ENCODE results near the gene FIGNL2.
"Not testable (repeated sequence)": the region's sequence is repeated elsewhere in the genome, so short reads cannot be mapped to it uniquely, and the experiment has no call there.

FIGNL2 gene

DNA sequence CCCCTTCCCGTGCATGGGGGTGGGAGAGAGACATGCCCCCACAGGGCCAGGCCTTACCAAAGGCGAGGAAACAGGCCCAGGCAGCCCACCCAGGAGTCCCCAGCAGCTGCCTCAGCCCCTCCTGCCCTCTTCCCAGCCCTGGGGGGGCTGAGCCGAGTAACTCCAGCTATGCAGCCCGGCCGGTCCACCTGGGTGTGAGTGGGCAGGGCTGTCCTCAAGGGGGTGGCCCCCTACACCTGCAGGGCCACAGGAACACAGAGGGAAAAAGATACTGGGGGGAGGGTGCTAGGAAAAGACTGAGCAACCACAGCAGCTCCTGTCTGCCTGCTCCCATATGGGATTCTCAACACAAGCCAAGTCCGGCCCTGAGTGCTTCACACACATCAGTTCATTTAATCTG lies 7.6 kb downstream of the FIGNL2 start:
- Histone ChIP-seq H3K9ac (ENCODE audit: low read depth, low read length) (no peak overlapping the region), H3K4me1 (ENCODE audit: insufficient read depth, low read length) (peaks cover 50% of the 10 kb centered on the region), H3K9me3 (ENCODE audit: control insufficient read depth, insufficient read depth, low read length) (no peaks in the 10 kb centered on the region), H3K36me3 (ENCODE audit: insufficient read depth, low read length) (no peaks in the 10 kb centered on the region)

DNA sequence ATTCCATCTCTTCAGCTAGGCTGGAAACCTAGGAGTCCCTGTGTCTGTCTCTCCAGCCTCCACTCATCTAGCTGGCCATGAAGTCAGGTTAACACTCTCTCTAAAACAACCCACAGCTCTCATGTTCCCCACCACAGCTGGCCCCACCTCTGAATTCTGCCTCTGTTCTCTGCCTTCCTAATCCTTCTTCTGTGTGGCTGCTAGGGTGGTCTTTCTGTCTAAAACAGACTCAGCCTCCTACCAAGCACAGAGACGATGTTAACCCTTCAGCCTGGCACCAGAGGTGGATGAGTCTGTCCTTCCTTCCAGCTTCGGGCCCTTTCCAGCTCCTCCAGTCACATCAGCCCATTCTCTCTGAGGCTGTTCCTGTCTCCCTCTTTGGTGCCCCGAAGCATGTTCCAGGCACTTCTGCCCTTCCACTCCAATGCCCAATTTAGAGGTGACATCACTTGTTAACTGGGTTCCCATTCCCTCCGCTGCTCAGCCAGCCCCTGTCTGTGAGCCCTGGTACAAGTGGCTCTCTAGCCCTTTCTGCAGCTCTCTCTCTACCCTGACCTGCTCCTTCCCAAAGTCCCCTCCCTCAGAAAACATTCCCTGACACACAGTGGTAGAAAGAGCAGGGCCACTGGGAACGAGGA lies 9.1 kb downstream of the FIGNL2 start:
- Histone ChIP-seq H3K36me3 (ENCODE audit: insufficient read depth, low read length) (no peaks in the 10 kb centered on the region), H3K4me1 (ENCODE audit: insufficient read depth, low read length) (peaks cover 50% of the 10 kb centered on the region), H3K9me3 (ENCODE audit: control insufficient read depth, insufficient read depth, low read length) (no peaks in the 10 kb centered on the region), H3K9ac (ENCODE audit: low read depth, low read length) (no peak overlapping the region)

DNA sequence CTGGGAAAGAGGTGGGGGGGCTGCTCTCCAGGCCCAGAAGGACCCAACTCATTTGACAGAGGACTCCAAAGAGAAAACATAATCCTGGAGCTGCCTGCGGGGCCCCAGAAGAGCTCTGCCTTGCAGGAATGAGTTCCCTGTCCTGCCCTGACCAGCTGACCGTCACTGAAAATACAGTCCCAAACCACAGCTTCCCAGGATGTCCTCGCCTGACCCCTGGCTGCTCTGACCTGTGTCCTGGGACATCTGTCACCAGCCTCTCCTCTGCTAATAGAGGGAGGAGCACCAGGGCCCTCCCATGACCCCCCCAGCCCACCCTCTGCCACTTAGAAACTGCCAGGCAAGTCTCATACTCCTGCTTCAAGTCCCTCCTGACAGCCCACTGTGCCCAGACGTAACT lies 9.8 kb downstream of the FIGNL2 start:
- no peak overlapping the region for H3K9ac ChIP-seq (ENCODE audit: low read depth, low read length)
- no peaks in the 10 kb centered on the region for H3K36me3 ChIP-seq (ENCODE audit: insufficient read depth, low read length)
- H3K4me1 ChIP-seq (ENCODE audit: insufficient read depth, low read length), result peaks cover 50% of the 10 kb centered on the region
- H3K9me3 ChIP-seq (ENCODE audit: control insufficient read depth, insufficient read depth, low read length), result no peaks in the 10 kb centered on the region

DNA sequence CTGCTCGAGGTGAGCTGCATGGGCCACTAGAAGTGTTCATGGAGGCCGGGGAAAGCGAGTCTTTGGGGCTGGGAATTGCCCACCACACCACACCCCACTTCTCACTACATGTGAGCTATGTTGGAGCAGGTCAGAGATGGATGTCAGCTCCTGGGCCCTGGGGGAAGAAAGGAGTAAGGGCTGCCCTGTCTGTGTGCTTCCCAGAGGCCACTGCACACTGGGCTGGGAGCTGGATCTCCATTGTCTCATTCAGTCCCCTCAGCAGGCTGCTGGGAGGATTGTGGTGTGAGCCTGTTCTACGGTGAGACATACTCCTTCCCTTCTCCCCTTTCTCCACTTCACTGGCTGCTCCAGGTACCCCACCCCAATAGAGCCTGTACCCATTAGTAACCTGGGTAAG lies 10.5 kb downstream of the FIGNL2 start:
- H3K4me1 ChIP-seq (ENCODE audit: insufficient read depth, low read length), result peaks cover 50% of the 10 kb centered on the region
- H3K9ac ChIP-seq (ENCODE audit: low read depth, low read length), result no peak overlapping the region
- no peaks in the 10 kb centered on the region for H3K36me3 ChIP-seq (ENCODE audit: insufficient read depth, low read length)
- no peaks in the 10 kb centered on the region for H3K9me3 ChIP-seq (ENCODE audit: control insufficient read depth, insufficient read depth, low read length)

DNA sequence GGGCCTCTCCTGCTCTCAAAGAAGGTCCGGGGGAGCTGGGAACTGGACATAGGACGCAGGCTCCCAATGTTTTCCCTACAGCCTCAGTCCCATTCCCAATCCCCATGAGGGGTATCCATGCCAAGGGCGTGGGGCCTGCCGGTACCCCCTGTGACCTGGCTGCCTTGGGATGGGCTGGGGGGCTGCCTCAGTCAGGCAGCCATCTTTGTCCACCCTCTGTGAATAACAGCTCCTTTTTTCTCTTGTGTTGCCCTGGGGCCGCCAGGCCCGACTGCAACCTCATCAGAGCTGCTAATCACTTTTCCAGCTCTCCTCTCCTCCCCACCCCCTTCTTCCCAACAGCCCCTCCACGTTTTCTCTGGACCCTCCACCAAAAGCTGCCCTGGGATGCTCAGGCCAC lies 11.2 kb downstream of the FIGNL2 start:
- H3K9ac ChIP-seq (ENCODE audit: low read depth, low read length), result no peak overlapping the region
- H3K4me1 ChIP-seq (ENCODE audit: insufficient read depth, low read length), result peaks cover 56% of the 10 kb centered on the region

DNA sequence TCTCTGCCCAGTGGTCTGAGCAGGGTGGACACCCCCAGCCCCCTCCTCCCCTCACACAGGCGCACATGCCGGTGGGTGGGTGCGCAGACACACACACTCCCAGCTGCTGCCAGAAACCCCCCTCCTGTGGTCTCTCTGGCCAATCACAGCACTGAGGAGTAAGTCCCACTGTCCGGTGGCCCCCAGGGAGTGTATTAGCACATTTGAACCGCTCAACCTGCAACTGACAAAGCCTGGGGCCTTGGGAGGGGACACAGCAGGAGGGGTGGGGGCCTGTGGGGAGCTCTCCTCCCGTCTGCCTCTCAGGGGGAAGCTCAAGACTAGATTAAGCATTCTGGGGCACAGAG lies 11.7 kb downstream of the FIGNL2 start:
- H3K36me3 ChIP-seq (ENCODE audit: insufficient read depth, low read length), result no peaks in the 10 kb centered on the region
- H3K9ac ChIP-seq (ENCODE audit: low read depth, low read length), result no peak overlapping the region
- H3K9me3 ChIP-seq (ENCODE audit: control insufficient read depth, insufficient read depth, low read length), result no peaks in the 10 kb centered on the region
- H3K4me1 ChIP-seq (ENCODE audit: insufficient read depth, low read length), result peaks cover 53% of the 10 kb centered on the region

More for the DNA sequence above, 11.2 kb downstream of the FIGNL2 start:
- H3K36me3 ChIP-seq (ENCODE audit: insufficient read depth, low read length), result no peaks in the 10 kb centered on the region
- H3K9me3 ChIP-seq (ENCODE audit: control insufficient read depth, insufficient read depth, low read length), result no peaks in the 10 kb centered on the region

DNA sequence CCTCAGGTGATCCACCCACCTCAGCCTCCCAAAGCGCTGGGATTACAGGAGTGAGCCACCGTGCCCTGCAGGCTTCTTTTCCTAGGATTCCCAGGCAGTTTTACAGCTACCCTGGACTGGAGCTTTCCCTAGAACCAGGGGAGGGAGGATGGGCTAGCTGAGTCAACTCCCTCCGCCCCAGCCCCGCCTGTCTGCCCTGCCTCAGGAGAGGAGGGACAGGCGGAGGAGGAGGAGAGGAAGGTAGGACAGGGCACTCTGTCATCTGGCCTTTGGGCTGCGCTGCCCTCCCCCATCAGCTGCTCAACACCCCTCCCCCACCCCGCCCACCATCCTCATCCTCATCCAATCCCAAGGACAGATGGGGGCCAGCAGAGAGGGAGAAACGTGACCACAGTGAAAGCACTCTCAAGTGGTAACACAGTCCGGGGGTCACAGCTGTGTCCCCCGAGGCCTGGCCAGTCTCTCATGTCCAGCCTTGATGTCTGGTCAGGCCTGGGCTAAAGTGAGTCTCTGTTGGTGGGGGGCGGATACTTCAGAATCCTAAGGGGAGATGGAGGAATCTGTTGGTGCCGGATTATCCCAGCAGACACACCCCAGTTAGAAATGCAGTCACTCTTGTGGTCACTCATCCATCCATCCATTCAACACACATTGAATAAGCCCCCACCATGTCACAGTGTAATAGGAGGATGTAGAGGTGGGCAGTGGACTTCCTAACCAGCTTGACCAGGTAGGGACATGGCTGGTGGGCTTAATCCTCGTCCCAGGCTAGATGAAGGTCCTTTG lies 12.3 kb downstream of the FIGNL2 start:
- no peaks in the 10 kb centered on the region for H3K36me3 ChIP-seq (ENCODE audit: insufficient read depth, low read length)
- no peak overlapping the region for H3K9ac ChIP-seq (ENCODE audit: low read depth, low read length)
- H3K4me1 ChIP-seq (ENCODE audit: insufficient read depth, low read length), result peaks cover 54% of the 10 kb centered on the region
- no peaks in the 10 kb centered on the region for H3K9me3 ChIP-seq (ENCODE audit: control insufficient read depth, insufficient read depth, low read length)

DNA sequence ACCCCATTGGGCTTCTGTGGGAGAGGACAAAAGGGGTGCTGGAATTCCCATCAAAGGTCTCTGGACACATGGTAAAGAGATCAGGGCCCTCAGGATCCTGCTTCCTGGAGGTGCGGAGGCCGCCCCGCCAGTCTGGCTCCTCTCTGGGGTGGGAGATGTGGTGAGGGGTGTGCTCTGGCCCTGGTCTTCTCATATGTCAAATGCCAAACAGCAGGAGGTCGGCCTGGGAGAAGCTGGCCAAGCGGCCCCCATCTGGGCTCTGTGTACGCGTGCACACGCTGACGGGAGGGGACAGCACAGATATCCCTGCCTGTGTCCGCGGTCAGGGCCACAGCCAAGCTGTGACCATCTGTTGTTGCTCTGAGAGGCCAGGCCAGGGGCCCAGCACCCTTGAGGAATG lies 14.1 kb downstream of the FIGNL2 start:
- peaks cover 63% of the 10 kb centered on the region for H3K4me1 ChIP-seq (ENCODE audit: insufficient read depth, low read length)
- no peaks in the 10 kb centered on the region for H3K36me3 ChIP-seq (ENCODE audit: insufficient read depth, low read length)
- H3K9me3 ChIP-seq (ENCODE audit: control insufficient read depth, insufficient read depth, low read length), result no peaks in the 10 kb centered on the region
- H3K9ac ChIP-seq (ENCODE audit: low read depth, low read length), result no peak overlapping the region

DNA sequence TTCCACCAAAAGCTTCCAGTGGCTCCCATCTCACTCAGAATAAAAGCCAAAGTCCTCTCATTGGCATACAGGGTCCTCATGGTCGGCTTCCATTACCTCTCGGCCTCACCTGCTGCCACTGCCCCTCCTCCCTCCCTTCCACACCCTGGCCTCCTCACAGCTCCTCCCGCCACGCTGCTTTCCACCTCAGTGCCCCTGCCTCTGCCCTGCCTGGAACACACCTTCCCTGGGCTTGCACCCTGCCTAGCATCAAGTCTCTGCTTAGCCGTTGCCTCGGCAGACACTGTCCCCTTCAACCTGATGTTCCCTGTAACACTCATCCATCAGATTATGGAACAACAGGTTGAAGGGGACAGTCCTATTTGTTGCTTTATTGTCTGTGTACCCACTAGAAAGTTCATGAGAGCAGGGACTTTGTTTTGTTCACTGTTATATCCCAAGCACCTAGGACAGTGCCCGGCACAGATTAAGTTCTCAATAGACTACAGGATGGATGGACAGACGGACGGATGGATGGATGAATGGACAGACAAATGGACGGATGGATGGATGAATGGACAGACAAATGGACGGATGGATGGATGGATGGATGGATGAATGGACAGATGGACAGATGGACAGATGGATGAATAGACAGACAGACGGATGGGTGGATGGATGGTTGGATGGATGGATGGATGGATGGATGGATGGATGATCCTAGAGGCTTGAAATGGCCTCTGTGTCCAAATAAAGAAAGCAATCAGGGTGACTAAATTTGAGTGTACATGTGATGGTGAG lies 14.9 kb downstream of the FIGNL2 start:
- Histone ChIP-seq H3K9me3 (ENCODE audit: control insufficient read depth, insufficient read depth, low read length) (no peaks in the 10 kb centered on the region), H3K9ac (ENCODE audit: low read depth, low read length) (no peak overlapping the region), H3K4me1 (ENCODE audit: insufficient read depth, low read length) (peaks cover 64% of the 10 kb centered on the region), H3K36me3 (ENCODE audit: insufficient read depth, low read length) (no peaks in the 10 kb centered on the region)

DNA sequence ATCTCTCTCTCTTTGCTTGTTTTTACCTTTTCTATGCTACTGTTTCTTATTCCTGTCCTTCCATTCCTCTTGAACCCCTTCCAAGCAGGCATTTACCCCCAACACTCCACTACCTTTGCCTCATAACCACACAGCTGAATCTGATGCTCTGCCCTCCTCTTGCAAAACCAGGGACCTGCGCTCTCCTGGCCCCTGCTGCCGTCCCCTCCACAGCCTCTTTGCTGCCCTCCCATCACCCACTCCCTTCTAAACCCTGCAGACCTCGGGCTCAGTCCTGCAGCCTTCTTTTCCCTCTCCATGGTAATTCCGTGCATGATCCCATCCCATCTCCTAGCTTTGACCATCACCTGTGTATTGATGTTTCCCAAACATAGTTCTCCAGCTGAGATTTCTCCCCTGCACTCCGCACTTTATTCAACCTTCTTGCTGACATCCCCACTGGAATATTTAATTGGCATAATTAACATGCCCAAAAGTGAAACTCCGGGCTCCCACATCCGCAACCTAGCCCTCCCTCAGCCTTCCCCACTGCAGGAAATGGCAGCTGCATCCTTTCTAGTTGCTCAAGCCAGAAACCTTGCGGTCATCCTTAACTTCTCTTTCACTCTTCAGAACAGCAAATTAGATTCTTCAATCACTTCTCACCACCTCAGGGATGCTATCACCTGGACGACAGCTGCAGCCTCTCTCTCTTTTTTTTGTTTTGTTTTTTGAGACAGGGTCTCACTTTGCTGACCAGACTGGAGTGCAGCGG lies 16.0 kb downstream of the FIGNL2 start:
- Histone ChIP-seq H3K9ac (ENCODE audit: low read depth, low read length) (no peak overlapping the region), H3K36me3 (ENCODE audit: insufficient read depth, low read length) (no peaks in the 10 kb centered on the region), H3K4me1 (ENCODE audit: insufficient read depth, low read length) (peaks cover 64% of the 10 kb centered on the region), H3K9me3 (ENCODE audit: control insufficient read depth, insufficient read depth, low read length) (no peaks in the 10 kb centered on the region)

DNA sequence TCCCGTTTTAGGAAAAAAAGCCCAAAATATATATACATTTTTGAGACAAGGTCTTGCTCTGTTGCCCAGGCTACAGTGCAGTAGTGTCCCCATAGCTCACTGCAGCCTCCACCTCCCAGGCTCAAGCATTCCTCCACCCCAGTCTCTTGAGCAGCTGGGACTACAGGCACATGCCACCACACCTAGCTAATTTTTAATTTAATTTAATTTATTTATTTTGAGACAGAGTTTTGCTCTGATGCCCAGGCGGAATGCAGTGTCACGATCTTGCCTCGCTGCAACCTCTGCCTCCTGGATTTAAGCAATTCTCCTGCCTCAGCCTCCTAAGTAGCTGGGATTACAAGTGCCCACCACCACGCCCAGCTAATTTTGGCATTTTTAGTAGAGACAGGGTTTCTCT lies 16.7 kb downstream of the FIGNL2 start:
- H3K9me3 ChIP-seq (ENCODE audit: control insufficient read depth, insufficient read depth, low read length); H3K9ac ChIP-seq (ENCODE audit: low read depth, low read length); H3K36me3 ChIP-seq (ENCODE audit: insufficient read depth, low read length): not testable (repeated sequence)
- H3K4me1 ChIP-seq (ENCODE audit: insufficient read depth, low read length), result peaks cover 64% of the 10 kb centered on the region

DNA sequence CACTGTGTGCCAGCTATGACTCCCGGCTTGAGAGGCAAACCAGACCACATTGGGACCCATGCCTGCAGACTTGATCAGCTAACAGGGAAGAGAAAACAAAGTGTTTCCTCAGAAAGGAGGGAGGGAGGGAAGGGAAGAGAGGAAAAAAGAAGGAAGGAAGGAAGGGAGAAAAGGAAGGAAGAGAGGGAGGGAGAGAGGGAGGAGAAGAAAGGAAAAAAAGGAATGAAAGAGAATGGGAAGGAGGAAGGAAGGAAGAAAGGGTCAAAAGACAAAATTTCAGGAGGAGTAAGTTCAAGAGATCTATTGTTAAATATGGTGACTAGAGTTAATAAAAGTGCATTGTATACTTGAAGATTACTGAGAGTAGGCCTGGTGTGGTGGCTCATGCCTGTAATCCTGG lies 18.9 kb downstream of the FIGNL2 start:
- Histone ChIP-seq H3K9ac (ENCODE audit: low read depth, low read length) (no peak overlapping the region), H3K36me3 (ENCODE audit: insufficient read depth, low read length) (no peaks in the 10 kb centered on the region), H3K9me3 (ENCODE audit: control insufficient read depth, insufficient read depth, low read length) (no peaks in the 10 kb centered on the region), H3K4me1 (ENCODE audit: insufficient read depth, low read length) (peaks cover 50% of the 10 kb centered on the region)

DNA sequence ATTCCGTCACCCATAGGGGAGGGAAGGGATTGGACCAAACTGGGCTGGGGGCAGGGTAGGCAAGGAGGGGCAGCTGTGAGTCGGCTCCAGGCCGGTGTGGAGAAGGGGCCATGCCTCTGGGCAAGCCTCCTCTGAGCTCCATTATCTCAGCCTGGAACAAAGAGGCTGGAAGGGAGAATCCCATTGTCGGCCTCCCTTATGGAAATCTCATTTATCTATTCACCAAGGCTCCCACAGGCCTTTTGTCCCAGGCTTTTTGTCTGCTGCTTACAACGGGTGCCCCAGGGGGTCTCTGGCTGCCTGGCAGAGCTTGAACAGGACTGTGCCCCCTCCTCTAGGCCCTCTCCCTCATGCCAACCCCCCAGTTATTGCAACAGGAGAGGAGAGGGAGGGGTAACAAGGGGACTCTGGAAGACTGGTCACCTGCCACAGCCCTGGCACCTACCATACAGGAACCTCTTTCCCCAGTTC lies 19.5 kb downstream of the FIGNL2 start:
- no peak overlapping the region for H3K9ac ChIP-seq (ENCODE audit: low read depth, low read length)
- peaks cover 50% of the 10 kb centered on the region for H3K4me1 ChIP-seq (ENCODE audit: insufficient read depth, low read length)

More for the DNA sequence above, 19.5 kb downstream of the FIGNL2 start:
- H3K36me3 ChIP-seq (ENCODE audit: insufficient read depth, low read length), result no peaks in the 10 kb centered on the region
- H3K9me3 ChIP-seq (ENCODE audit: control insufficient read depth, insufficient read depth, low read length), result no peaks in the 10 kb centered on the region
